ENCODE measurements around the gene MAP4K3.

DNA sequence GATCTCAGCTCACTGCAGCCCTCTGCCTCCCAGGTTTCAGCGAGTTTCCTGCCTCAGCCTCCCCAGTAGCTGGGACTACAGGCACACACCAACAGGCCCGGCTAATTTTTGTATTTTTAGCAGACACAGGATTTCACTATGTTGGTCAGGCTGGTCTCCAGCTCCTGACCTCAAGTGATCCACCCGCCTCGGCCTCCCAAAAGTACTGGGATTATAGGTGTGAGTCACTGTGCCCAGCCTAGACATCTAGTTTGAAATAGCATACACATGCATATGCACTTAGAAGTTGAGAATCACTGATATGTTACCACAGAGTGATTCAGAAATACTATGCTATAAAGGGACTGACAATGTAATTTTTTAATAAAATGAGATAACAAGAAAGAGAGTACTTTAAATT is 123.5 kb downstream of the MAP4K3 start:
- TF ChIP-seq EZH2 (IDR thresholded peaks at IDR 0.05) (no peak), POLR2AphosphoS5 (IDR thresholded peaks at IDR 0.05; ENCODE audit: borderline replicate concordance, low read depth, low read length) (no peak)

Measured in SK-N-MC (cell line).